HepG2 (cell line): ENCODE measurements around the gene ATP2C2. TPM values are rescaled to one million over a fixed set of nuclear protein-coding genes. Genes with fewer than 3 reads are reported as not detected.

Experiments
- ADNP ChIP-seq: sonication (generic); formaldehyde crosslinking; IDR thresholded peaks from 2 replicates; pipeline ENCODE4 v1.4.0; 2020; ENCODE audit warnings: missing genetic modification reagents
- E2F2 ChIP-seq: sonication (generic); formaldehyde crosslinking; IDR thresholded peaks from 2 replicates; pipeline ENCODE4 v1.4.0; 2020; ENCODE audit warnings: missing genetic modification reagents, borderline replicate concordance
- IRF1 ChIP-seq: sonication (generic); formaldehyde crosslinking; IDR thresholded peaks from 2 replicates; pipeline ENCODE4 v1.4.0; 2020; ENCODE audit warnings: low read depth, mild to moderate bottlenecking, missing genetic modification reagents
- KLF16 ChIP-seq, 2 experiments: sonication (generic) in 1 of 2; formaldehyde crosslinking in 1 of 2; IDR thresholded peaks; 2 replicates each; pipeline versions ENCODE4 v1.6.1 to v1.8.0; 2016 to 2023; ENCODE audit warnings: missing genetic modification reagents in 2 of 2, missing compliant biosample characterization in 1 of 2
- MED8 ChIP-seq: sonication (generic); formaldehyde crosslinking; IDR thresholded peaks from 2 replicates; pipeline ENCODE4 v1.8.1; 2023; ENCODE audit warnings: mild to moderate bottlenecking, missing genetic modification reagents; ENCODE audit not compliant: insufficient replicate concordance
- MEIS2 ChIP-seq: sonication (generic); formaldehyde crosslinking; IDR thresholded peaks from 2 replicates; pipeline ENCODE4 v1.9.0; 2021; ENCODE audit warnings: mild to moderate bottlenecking, missing genetic modification reagents
- MTA1 ChIP-seq: sonication (generic); formaldehyde crosslinking; IDR thresholded peaks from 2 replicates; pipeline ENCODE4 v1.4.0; 2020; ENCODE audit warnings: missing genetic modification reagents, mild to moderate bottlenecking, borderline replicate concordance
- PRDM4 ChIP-seq: sonication (generic); formaldehyde crosslinking; IDR thresholded peaks from 2 replicates; pipeline ENCODE4 v1.9.0; 2021; ENCODE audit warnings: missing genetic modification reagents, borderline replicate concordance
- REPIN1 ChIP-seq: sonication (generic); formaldehyde crosslinking; IDR thresholded peaks from 2 replicates; pipeline ENCODE4 v1.8.0; 2022; ENCODE audit warnings: missing genetic modification reagents, low read depth, mild to moderate bottlenecking, borderline replicate concordance
- SIX1 ChIP-seq: sonication (generic); formaldehyde crosslinking; IDR thresholded peaks from 2 replicates; pipeline ENCODE4 v1.4.0; 2020; ENCODE audit warnings: missing genetic modification reagents, borderline replicate concordance
- SNAPC5 ChIP-seq: sonication (generic); formaldehyde crosslinking; IDR thresholded peaks from 2 replicates; pipeline ENCODE4 v1.8.1; 2023; ENCODE audit warnings: mild to moderate bottlenecking, missing genetic modification reagents, borderline replicate concordance
- SOX6 ChIP-seq, 2 experiments: fragments of 450-650 bp in 1 of 2; sonication (generic) in 1 of 2; formaldehyde crosslinking in 1 of 2; IDR thresholded peaks; 2 replicates each; pipeline versions ENCODE4 v1.4.0 to v1.6.1; 2017 to 2020; ENCODE audit warnings: antibody characterized with exemption in 1 of 2, mild to moderate bottlenecking in 1 of 2, missing genetic modification reagents in 1 of 2
- TCF7 ChIP-seq: sonication (generic); IDR thresholded peaks from 2 replicates; pipeline ENCODE4 v1.6.1; 2016; ENCODE audit warnings: antibody characterized with exemption, low read depth
- THAP9 ChIP-seq: sonication (generic); formaldehyde crosslinking; IDR thresholded peaks from 2 replicates; pipeline ENCODE4; 2020; ENCODE audit warnings: missing genetic modification reagents, mild to moderate bottlenecking, borderline replicate concordance
- ZKSCAN1 ChIP-seq: fragments of 150-350 bp; IDR thresholded peaks from 2 replicates; pipeline ENCODE4 v1.6.1; 2014; ENCODE audit warnings: low read length
- ZNF362 ChIP-seq: sonication (generic); formaldehyde crosslinking; IDR thresholded peaks from 2 replicates; pipeline ENCODE4 v1.4.0; 2020; ENCODE audit warnings: missing genetic modification reagents, mild to moderate bottlenecking, borderline replicate concordance
- ZNF501 ChIP-seq: sonication (generic); formaldehyde crosslinking; IDR thresholded peaks from 2 replicates; pipeline ENCODE4 v1.5.1; 2020; ENCODE audit warnings: mild to moderate bottlenecking, moderate library complexity, missing genetic modification reagents
- ZNF614 ChIP-seq: IDR thresholded peaks from 2 replicates; pipeline ENCODE4 v1.6.1; 2018; ENCODE audit warnings: missing biosample characterization, missing genetic modification reagents, inconsistent platforms, borderline replicate concordance
- ZSCAN12 ChIP-seq: sonication (generic); formaldehyde crosslinking; IDR thresholded peaks from 2 replicates; pipeline ENCODE4 v1.9.0; 2021; ENCODE audit warnings: mild to moderate bottlenecking, missing genetic modification reagents
- ZSCAN9 ChIP-seq: IDR thresholded peaks from 2 replicates; pipeline ENCODE4 v1.6.1; 2016; ENCODE audit warnings: borderline replicate concordance
- polyA plus RNA-seq, 8 experiments: library from polyadenylated mRNA; depleted of rRNA in 3 of 8; stranded (reverse) in 7 of 8; unstranded in 1 of 8; fragments of >200 nt; fragmentation: Illumina TruSeq in 4 of 8; extraction: Trizol in 4 of 8; gene quantifications; 2 replicates each; pipeline versions ENCODE4 v1.2.1 to v1.2.3, GENCODE V29; 2011 to 2016; ENCODE audit warnings: low read depth in 4 of 8, missing spikeins in 1 of 8, mixed read lengths in 1 of 8; ENCODE audit not compliant: insufficient read depth in 1 of 8
- total RNA-seq, 5 experiments: library from RNA; depleted of rRNA; stranded (reverse); fragments of >200 nt; fragmentation: Illumina TruSeq; extraction: Trizol; gene quantifications; 2 replicates each; pipeline ENCODE4 v1.2.3, GENCODE V29; 2016; ENCODE audit warnings: low read depth in 1 of 5

ATP2C2 gene
- total and polyA plus RNA-seq, 2 of the 13 experiments (the other 11 are each of a cell fraction or from before 2014, with no cell fraction given) = 0.07 TPM; not detected in 1

GRCh38 chr16:84414789-84415326 is 46.5 kb downstream of the ATP2C2 start (continued):
- peak; percentile 22; the same call in 1 of the 2 replicates for TF ChIP-seq ZKSCAN1
- TF ChIP-seq IRF1 (CRISPR knock-in tag) = no peak
- peak; percentile 55; the same call in 1 of the 2 replicates for TF ChIP-seq SIX1 (CRISPR knock-in tag)
- TF ChIP-seq TCF7 = peak; percentile 64; the same call in 1 of the 2 replicates
- peak; percentile 95 for TF ChIP-seq ZSCAN9 (CRISPR knock-in tag)
- TF ChIP-seq ZNF501 (CRISPR knock-in tag) = peak; percentile 66; the same call in 1 of the 2 replicates
- no peak for TF ChIP-seq E2F2 (CRISPR knock-in tag)
- no peak for TF ChIP-seq MED8 (CRISPR knock-in tag)
- no peak; the same call in 1 of the 2 replicates for TF ChIP-seq ADNP (CRISPR knock-in tag)
- TF ChIP-seq PRDM4 (CRISPR knock-in tag) = no peak
- peak; percentile 70; the same call in 1 of the 2 replicates for TF ChIP-seq MTA1 (CRISPR knock-in tag)
- TF ChIP-seq MEIS2 (CRISPR knock-in tag) = peak; percentile 82
- TF ChIP-seq ZNF614 (CRISPR knock-in tag) = peak; percentile 92
- no peak for TF ChIP-seq SOX6 (IDR thresholded peaks at IDR 0.05)
- peak; percentile 83 for TF ChIP-seq SOX6 (CRISPR knock-in tag; IDR thresholded peaks at IDR 0.05)
- peak; percentile 79; the same call in 1 of the 2 replicates for TF ChIP-seq ZSCAN12 (CRISPR knock-in tag)
- peak; percentile 58; the same call in 1 of the 2 replicates for TF ChIP-seq THAP9 (CRISPR knock-in tag)
- TF ChIP-seq ZNF362 (CRISPR knock-in tag) = 0 out of 2 replicates have a peak, but pooled peaks have one; percentile 9
- no peak for TF ChIP-seq SNAPC5 (CRISPR knock-in tag)
- TF ChIP-seq REPIN1 (CRISPR knock-in tag) = 0 out of 2 replicates have a peak, but pooled peaks have one; percentile 56
- TF ChIP-seq KLF16 (CRISPR knock-in tag; IDR thresholded peaks at IDR 0.05) = peak in 1 of 2 experiments; percentile 96; a peak in 2 of 4 replicates
